Bronchial epithelial cell (primary cell): ENCODE data around the gene CCDC126. TPM values are rescaled to one million over a fixed set of nuclear protein-coding genes. Genes with fewer than 3 reads are reported as not detected.

Experiments used
- DNase-seq: peaks from one replicate; pipeline ENCODE4 v3.0.0-alpha.2; 2010; ENCODE audit warnings: low read depth
- FAIRE-seq: peaks from 2 replicates; lab custom pipeline; 2011; peaks lifted over from hg19 to GRCh38; lab: Jason Lieb, UNC
- H3K27me3 ChIP-seq: 2 replicates; pipeline ENCODE4 v1.5.1; 2011; ENCODE audit warnings: low read length; ENCODE audit not compliant: control insufficient read depth, insufficient read depth
- H3K36me3 ChIP-seq: 2 replicates; pipeline ENCODE4 v1.5.1; 2011; ENCODE audit warnings: low read length; ENCODE audit not compliant: control insufficient read depth, insufficient read depth
- H3K4me3 ChIP-seq: 2 replicates; pipeline ENCODE4 v1.5.1; 2011; ENCODE audit warnings: mild to moderate bottlenecking, low read depth, low read length, control low read depth
- total RNA-seq: library from RNA; depleted of rRNA; stranded (reverse); fragments of >200 nt; gene quantifications from 2 replicates; pipeline ENCODE4 v1.2.1, GENCODE V29; 2014
- TF ChIP-seq, protein P1 (sequence below): IDR thresholded peaks from 2 replicates; pipeline ENCODE4 v1.5.1; 2011; ENCODE audit warnings: mild to moderate bottlenecking, moderate library complexity, low read length, control low read depth, inconsistent platforms; ENCODE audit not compliant: insufficient read depth, severe bottlenecking

Gene CCDC126
- total RNA-seq, 1 donor from 2014 or later, result 11.1 TPM

DNA sequence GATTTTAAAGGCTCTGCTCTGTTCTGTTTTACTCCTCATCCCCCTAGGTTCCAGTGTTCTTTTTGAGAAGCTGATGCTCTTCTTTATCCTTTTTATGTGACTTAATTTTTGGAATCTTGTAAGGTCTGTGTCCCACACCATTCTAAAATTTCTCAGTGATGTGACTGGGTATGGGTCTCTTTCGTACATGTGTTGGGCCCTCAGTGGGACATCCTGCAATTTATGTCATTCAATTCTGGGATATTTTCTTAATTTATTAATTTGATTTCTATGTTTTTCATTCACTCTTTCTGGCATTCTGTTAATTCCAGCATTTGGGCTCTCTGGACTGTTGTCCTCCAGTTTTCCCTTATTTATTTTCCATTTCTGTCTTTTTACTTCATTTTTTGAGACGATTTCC, 19.4 kb downstream of the CCDC126 start:
- Histone ChIP-seq H3K36me3 (no peaks in the 10 kb centered on the region), H3K27me3 (no peaks in the 10 kb centered on the region), H3K4me3 (no peak overlapping the region)
- TF ChIP-seq, protein P1, sequence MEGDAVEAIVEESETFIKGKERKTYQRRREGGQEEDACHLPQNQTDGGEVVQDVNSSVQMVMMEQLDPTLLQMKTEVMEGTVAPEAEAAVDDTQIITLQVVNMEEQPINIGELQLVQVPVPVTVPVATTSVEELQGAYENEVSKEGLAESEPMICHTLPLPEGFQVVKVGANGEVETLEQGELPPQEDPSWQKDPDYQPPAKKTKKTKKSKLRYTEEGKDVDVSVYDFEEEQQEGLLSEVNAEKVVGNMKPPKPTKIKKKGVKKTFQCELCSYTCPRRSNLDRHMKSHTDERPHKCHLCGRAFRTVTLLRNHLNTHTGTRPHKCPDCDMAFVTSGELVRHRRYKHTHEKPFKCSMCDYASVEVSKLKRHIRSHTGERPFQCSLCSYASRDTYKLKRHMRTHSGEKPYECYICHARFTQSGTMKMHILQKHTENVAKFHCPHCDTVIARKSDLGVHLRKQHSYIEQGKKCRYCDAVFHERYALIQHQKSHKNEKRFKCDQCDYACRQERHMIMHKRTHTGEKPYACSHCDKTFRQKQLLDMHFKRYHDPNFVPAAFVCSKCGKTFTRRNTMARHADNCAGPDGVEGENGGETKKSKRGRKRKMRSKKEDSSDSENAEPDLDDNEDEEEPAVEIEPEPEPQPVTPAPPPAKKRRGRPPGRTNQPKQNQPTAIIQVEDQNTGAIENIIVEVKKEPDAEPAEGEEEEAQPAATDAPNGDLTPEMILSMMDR, result no peak
- no peak for FAIRE-seq
- no peak for DNase-seq

DNA sequence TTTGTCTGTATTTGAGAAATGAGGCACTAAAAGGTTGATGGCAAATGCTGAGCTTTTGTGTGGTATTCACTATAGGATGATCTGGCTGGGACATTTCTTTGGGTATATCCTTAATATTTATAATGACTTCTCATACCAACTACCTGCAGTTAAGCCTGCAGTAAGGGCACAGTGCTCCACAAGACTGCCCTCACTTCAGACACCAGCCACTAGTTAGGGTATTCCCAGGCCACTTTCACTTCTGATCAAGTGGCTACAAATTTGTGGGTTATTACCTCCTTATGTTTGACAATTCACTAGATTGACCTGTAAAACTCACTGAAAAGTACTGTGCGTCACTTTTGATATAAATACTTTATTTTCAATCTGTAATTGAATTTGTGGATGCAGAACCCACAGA, 20.3 kb downstream of the CCDC126 start:
- Histone ChIP-seq H3K27me3 (no peaks in the 10 kb centered on the region), H3K36me3 (no peaks in the 10 kb centered on the region), H3K4me3 (no peak overlapping the region)
- TF ChIP-seq, protein P1, result no peak
- DNase-seq (no peak), FAIRE-seq (no peak)

DNA sequence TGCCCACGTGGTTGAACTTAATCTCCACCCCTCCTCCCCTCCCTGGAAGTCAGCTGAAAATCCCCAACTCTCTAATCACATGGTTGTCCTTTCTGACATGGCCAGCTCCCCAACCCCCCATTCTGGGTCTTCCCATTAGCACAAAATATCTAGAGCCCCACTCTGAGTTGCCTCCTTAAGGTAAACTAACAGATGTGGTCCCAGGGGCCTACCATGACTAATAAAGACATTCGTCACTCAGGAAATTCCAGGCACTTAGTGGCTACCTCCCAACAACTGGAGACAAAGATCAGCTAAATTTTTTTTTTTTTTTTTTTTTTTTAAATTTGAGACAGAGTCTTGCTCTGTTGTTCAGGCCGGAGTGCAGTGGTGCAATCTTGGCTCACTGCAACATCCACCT, 21.1 kb downstream of the CCDC126 start:
- no peak overlapping the region for H3K4me3 ChIP-seq
- no peaks in the 10 kb centered on the region for H3K27me3 ChIP-seq
- TF ChIP-seq, protein P1, result no peak
- FAIRE-seq, result no peak
- DNase-seq, result peak; percentile 33
- H3K36me3 ChIP-seq, result no peaks in the 10 kb centered on the region

DNA sequence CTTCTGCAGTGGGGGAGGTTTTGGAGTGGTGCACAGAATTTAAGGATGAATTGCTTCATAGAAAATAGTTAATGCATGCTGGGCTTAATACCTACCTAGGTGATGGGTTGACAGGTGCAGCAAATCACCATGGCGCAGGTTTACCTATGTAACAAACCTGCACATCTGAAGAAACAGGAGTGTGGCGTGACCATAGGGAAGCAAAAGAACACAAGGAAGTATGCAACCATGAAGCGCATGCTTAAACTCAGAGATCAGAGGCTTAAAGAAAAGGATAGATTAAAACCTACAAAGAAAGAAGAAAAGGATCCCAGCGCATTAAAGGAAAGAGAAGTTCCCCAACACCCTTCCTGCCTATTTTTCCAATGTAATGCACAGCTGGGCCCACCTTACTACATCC, 22.0 kb downstream of the CCDC126 start:
- TF ChIP-seq, protein P1, result no peak
- H3K27me3 ChIP-seq, result no peaks in the 10 kb centered on the region
- FAIRE-seq, result no peak

DNA sequence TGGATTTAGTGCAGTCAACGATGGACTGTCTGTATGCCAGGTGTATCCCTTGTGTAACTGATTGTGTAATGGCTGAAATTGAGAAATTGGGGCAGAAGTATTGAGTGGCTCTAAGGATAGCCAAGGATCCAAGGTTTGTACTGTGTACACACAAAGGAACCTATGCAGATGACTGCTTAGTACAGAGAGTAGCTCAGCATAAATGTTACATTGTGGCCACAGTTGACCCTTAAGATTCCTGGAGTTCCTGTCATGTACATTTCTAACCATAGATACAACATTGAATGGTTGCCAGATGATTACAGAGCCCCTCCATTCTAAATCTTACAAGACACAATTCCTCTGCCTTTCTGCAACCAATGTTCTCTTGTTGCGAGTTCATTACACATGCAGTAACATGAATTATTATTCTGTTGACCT, 25.3 kb downstream of the CCDC126 start:
- Histone ChIP-seq H3K36me3 (no peaks in the 10 kb centered on the region), H3K27me3 (no peaks in the 10 kb centered on the region), H3K4me3 (no peak overlapping the region)
- TF ChIP-seq, protein P1, result no peak
- DNase-seq (peak; percentile 10), FAIRE-seq (no peak)

More for the DNA sequence above, 22.0 kb downstream of the CCDC126 start:
- no peak overlapping the region for H3K4me3 ChIP-seq
- H3K36me3 ChIP-seq, result no peaks in the 10 kb centered on the region
- DNase-seq, result no peak

DNA sequence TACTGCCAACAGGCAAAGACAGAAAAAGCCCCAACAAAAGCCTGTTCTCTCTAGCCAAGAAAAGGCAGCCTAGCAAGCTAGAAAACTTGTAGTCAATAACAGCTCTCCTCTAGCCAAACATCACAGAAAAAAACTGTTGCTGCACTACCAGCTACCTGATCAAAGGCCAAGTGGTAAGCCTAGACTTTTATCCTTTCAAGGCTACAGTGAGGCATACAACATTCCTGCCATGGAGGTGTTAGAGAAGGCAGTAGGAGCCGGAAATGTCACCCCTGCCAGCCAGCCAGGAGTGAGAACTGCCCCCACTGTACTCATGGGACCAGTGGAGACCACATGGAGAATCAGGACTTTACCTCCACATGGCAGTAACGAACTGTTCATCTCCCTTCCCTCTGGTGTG, 31.2 kb downstream of the CCDC126 start:
- Histone ChIP-seq H3K4me3 (no peak overlapping the region), H3K36me3 (no peaks in the 10 kb centered on the region), H3K27me3 (no peaks in the 10 kb centered on the region)
- no peak for DNase-seq
- no peak for FAIRE-seq
- TF ChIP-seq, protein P1, result no peak
